Activated CD4-positive, alpha-beta T cell treated with anti-CD3 and anti-CD28 coated beads, Interleukin-2, amount 10 ng/mL, durations not matched to agents 7 days and 5 days (primary cell): ENCODE measurements around the gene KCNC3. TPM values are rescaled to one million over a fixed set of nuclear protein-coding genes. Genes with fewer than 3 reads are reported as not detected.
"Not testable (repeated sequence)": the region's sequence is repeated elsewhere in the genome, so short reads cannot be mapped to it uniquely, and the experiment has no call there.

Source experiments
- CTCF ChIA-PET: fragments of 350-600 bp; sonication (Branson Sonifier 250); formaldehyde crosslinking; loops from one replicate; lab custom pipeline; 2021; ENCODE audit warnings: antibody characterized with exemption; lab: Charles Lee
- POLR2A ChIA-PET: fragments of 350-600 bp; sonication (Branson Sonifier 250); formaldehyde crosslinking; loops from one replicate; lab custom pipeline; 2021; ENCODE audit warnings: antibody characterized with exemption; lab: Charles Lee
- DNase-seq: peaks from one replicate; pipeline ENCODE4 v3.0.0-alpha.2; 2020
- H3K27ac Mint-ChIP-seq: one replicate; pipeline ENCODE4 v1.8.0; 2021; ENCODE audit warnings: mild to moderate bottlenecking, moderate library complexity, mixed read lengths
- H3K27me3 Mint-ChIP-seq: one replicate; pipeline ENCODE4 v1.8.0; 2021; ENCODE audit warnings: mixed read lengths
- H3K36me3 Mint-ChIP-seq: one replicate; pipeline ENCODE4 v1.8.0; 2021; ENCODE audit warnings: low read depth, mixed read lengths
- H3K4me1 Mint-ChIP-seq: one replicate; pipeline ENCODE4 v1.8.0; 2021; ENCODE audit warnings: mixed read lengths
- H3K4me3 Mint-ChIP-seq: one replicate; pipeline ENCODE4 v1.8.0; 2021; ENCODE audit warnings: mild to moderate bottlenecking, moderate library complexity, mixed read lengths
- H3K9me3 Mint-ChIP-seq: one replicate; pipeline ENCODE4 v1.8.0; 2021; ENCODE audit warnings: mixed read lengths
- total RNA-seq, 2 experiments: library from RNA; stranded (reverse); gene quantifications; one replicate each; pipeline ENCODE4 v1.2.3, GENCODE V29; 2021

KCNC3 gene
- total RNA-seq, 2 experiments from 2014 or later: 3.4 to 4.1 TPM

DNA sequence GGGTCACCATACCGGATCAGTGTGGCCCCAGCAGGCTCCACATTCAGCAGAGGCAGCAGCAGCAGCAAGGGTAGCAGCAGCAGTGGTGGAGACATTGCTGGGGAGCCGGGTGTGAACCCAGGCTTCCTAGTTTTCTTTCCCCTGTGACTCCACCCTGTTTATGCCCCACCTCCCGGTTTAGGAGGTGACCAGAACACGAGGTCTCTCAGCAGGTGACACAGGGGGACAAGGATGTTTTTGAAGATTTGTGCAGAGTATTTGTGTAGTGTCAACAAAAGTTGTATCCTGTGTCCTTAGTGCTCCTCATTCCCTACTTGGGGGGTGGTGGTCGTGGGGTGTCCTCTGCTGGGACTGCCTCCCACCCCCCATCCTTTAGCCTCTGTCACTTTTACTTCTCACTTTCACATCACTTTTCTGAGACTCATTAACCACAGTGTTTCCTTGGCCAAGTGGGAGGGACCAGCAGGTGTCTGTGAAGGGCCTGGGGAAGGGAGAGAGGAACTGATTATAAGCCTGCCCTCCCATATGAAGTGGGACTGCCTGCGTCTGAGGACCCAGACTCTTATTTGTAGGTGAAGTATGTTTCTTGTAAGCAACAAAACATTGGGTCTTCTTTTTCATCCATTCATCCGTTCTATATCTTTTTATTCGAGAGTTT, 15.6 kb upstream of the KCNC3 start:
- H3K4me3 Mint-ChIP-seq: no peak overlapping the region
- no peaks in the 10 kb centered on the region for H3K27me3 Mint-ChIP-seq
- CTCF ChIA-PET: interaction anchor here (0.7 to 4.3 kb wide), 3 partner anchors 13 to 125 kb away, joined by 3 to 19 read pairs (median 3); partner anchors contain the start of gene KCNC3
- POLR2A ChIA-PET: no interaction called here
- H3K36me3 Mint-ChIP-seq: peaks cover 24% of the 10 kb centered on the region
- H3K4me1 Mint-ChIP-seq: peaks cover 29% of the 10 kb centered on the region
- H3K27ac Mint-ChIP-seq: no peak overlapping the region
- no peak for DNase-seq
- peaks cover 14% of the 10 kb centered on the region for H3K9me3 Mint-ChIP-seq

DNA sequence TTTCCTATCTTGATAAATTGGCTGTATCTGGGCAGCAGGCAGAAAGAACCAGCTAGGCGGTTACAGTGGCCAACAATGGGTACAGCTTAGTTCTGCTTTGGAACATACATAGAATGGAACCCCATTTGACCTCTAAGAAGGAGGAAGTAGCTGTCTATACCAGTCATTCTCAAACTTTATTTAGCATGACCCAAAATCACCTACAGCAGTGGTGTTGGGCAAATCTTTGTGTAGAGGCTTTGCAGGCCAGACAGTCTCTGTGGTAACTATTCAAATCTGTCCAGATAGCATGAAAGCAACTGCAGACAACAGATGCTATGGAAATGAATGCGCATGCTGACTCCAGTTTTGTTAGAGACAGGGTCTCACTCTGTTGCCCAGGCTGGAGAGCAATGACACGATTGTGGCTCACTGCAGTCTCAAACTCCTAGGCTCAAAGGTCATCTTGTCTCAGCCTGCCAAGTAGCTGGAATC, 12.0 kb upstream of the KCNC3 start:
- no peaks in the 10 kb centered on the region for H3K27me3 Mint-ChIP-seq
- ChIA-PET CTCF (interaction anchor here (0.6 to 4.3 kb wide), 3 partner anchors 13 to 423 kb away, joined by 3 to 19 read pairs (median 12); partner anchors contain the start of gene KCNC3), POLR2A (interaction anchor here (0.6 kb wide), 1 partner anchor 20 kb away, joined by 3 read pairs; no protein-coding TSS in a partner anchor)
- no peak for DNase-seq
- peaks cover 12% of the 10 kb centered on the region for H3K4me1 Mint-ChIP-seq
- H3K27ac Mint-ChIP-seq: no peak overlapping the region
- H3K9me3 Mint-ChIP-seq: peaks cover 13% of the 10 kb centered on the region
- H3K4me3 Mint-ChIP-seq: no peak overlapping the region
- H3K36me3 Mint-ChIP-seq: peaks cover 20% of the 10 kb centered on the region

DNA sequence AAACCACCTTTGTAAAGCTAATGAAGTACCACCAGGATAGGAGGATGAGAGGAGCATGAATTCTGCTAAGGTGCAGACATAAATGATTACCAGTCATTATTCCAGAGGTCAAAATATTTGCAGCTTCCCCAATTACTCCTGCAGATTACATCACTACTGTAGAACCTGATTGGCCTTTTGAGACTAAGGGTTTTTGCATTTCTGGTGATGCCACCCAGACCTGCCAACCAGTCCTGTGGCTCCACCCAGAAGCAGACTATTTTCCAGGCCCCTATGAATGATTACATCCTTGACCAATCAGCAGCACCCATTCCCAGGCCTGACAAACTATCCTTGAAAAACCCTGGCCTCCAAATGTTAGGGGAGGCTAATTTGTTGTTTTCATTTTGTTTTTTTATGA, 11.2 kb upstream of the KCNC3 start:
- ChIA-PET CTCF (interaction anchor here (2.5 to 4.3 kb wide), 2 partner anchors 12 to 17 kb away, joined by 12 to 19 read pairs; partner anchors contain the start of gene KCNC3), POLR2A (no interaction called here)
- Mint-ChIP-seq H3K27ac (no peak overlapping the region), H3K9me3 (peaks cover 11% of the 10 kb centered on the region), H3K36me3 (peaks cover 16% of the 10 kb centered on the region), H3K4me1 (peaks cover 16% of the 10 kb centered on the region), H3K4me3 (no peak overlapping the region), H3K27me3 (no peaks in the 10 kb centered on the region)
- DNase-seq: no peak

DNA sequence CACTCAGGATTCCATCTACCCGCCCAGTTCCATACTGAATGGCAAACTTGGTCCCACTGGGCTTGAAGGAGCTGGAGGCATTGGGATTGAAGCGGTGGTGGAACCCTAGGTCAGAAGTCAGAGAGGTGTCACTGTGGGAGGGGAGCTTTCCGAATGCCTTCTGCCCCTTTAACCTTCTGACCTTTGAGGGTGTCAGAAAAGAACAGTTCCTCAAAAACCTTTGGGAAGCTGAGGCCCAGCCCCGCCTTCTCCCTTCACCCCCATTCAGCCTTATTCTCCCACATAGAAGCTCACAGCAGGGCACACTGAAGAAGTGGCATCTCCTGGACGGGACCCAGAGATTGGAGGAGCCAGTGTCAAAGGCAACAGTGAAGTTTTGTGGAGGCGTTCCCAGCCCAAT, 7.9 kb upstream of the KCNC3 start:
- H3K4me3 Mint-ChIP-seq, POLR2A ChIA-PET, H3K27ac Mint-ChIP-seq, H3K36me3 Mint-ChIP-seq, H3K9me3 Mint-ChIP-seq, DNase-seq, H3K27me3 Mint-ChIP-seq: not testable (repeated sequence)
- CTCF ChIA-PET: interaction anchor here (0.5 to 4.2 kb wide), 3 partner anchors 15 to 137 kb away, joined by 3 to 16 read pairs (median 3); no protein-coding TSS in a partner anchor
- peaks cover 34% of the 10 kb centered on the region for H3K4me1 Mint-ChIP-seq

DNA sequence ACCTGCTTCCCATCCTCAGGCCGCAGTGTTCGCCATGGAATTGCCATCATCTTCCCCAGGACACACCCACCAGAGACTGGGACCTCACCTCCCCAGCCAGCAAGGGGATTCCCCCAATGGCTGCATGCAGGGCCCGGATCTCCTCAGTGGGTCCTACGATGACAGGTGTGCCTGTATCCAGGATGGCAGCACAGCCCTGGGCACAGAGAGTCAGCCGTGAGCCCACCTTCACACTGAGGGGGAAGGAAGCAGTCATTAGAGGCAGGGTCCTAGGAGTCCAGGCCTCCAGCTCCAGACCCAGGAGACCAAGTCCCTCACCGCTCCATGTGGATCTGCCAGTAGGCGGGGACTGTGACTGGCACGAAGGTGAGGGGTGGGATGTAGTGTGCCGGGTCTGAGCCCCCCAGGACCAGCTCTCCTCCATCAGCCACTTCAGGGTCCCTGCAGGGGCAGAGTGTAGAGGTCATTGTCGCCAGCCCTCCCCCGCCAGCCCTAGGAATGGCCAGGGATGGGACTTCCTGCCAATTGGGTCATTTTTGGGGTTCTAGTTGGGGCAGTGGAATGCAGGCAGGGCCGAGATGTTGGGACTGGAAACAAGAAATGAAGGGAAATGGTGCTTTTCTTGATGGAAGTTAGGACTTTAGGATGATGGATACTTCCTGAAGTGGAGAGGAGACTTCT, 5.7 kb upstream of the KCNC3 start:
- Mint-ChIP-seq H3K27me3 (peaks cover 4% of the 10 kb centered on the region), H3K36me3 (peaks cover 6% of the 10 kb centered on the region), H3K4me3 (peak overlapping the region; percentile 27), H3K4me1 (peaks cover 53% of the 10 kb centered on the region), H3K27ac (peak overlapping the region; percentile 62), H3K9me3 (peaks cover 5% of the 10 kb centered on the region)
- CTCF ChIA-PET: interaction anchor here (1.1 to 4.2 kb wide), 2 partner anchors 15 to 22 kb away, joined by 3 to 16 read pairs; no protein-coding TSS in a partner anchor
- DNase-seq: no peak
- POLR2A ChIA-PET: no interaction called here

DNA sequence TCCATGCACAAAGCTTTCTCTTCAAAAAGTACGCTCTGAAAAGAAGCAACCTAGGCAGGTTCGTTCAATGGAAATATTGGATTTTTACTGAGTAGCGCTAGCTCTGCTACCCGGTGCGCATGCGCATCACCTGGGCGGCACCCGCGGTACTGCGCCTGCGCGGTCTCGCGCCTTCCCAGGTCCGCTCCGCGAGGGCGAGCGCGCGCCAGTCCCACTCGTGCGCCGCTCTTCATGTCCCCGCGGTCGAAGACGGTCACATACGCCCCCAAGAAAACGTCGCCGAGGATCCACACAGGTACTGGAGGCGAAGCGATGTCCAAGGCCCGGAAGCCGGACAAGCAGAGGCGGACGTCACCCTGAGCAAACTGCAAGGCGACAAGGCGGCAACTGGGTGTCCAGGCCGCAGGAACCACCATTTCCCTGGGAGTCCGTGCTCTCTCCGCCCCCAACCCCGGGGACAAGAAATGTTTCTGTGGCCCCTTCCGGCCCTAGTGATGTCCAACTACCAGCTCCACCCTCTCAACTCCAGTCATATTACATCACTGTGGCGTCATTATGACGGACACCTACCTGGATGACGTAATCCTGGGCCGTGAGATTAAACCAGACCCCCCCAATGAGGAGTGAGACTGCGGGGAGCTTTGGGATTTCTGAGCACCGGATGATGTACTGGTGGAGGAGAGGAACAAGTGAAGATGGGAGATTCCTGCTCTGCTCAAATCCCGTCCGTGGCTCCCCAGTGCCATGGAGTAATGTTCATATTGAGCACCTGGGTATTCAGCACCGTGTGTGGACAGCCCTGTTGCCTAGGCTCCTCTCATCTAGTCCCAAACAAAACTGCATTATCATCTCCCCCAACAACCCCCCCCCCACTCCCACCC, 4.8 kb upstream of the KCNC3 start:
- Mint-ChIP-seq H3K27me3 (peaks cover 8% of the 10 kb centered on the region), H3K27ac (peak overlapping the region; percentile 99), H3K36me3 (peaks cover 10% of the 10 kb centered on the region), H3K4me1 (peaks cover 61% of the 10 kb centered on the region), H3K4me3 (peak overlapping the region; percentile 83), H3K9me3 (peaks cover 5% of the 10 kb centered on the region)
- peak; percentile 83 for DNase-seq
- ChIA-PET POLR2A (interaction anchor here (0.6 kb wide), 1 partner anchor 16 kb away, joined by 3 read pairs; no protein-coding TSS in a partner anchor), CTCF (interaction anchor here (0.9 to 2.1 kb wide), 4 partner anchors 8 to 24 kb away, joined by 3 to 10 read pairs (median 6); no protein-coding TSS in a partner anchor)

DNA sequence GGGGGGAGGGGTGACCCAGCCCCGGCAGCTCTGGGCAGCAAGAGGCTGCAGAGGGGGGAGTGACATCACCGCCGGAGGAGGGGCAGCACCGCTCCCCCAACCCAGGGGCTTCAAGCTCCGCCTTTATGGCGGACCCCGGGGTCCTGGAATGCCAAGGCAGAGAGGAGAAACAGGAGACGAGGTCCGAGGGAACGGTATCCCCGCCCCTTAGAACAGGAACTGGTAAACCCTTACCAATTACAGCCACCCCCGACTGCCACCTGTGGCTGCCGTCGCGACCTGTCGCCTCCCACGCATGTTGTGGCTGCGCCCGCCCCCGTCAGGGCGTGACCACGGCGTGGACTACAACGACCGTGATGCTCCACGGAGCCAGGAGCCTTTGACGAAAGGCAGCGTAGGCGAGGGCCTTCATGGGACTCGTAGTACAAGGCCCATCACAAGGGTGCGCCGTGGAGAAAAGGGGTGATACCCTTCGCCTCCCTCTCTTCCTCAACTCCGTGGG, 4.1 kb upstream of the KCNC3 start:
- DNase-seq: peak; percentile 96
- Mint-ChIP-seq H3K9me3 (peaks cover 5% of the 10 kb centered on the region), H3K4me3 (peak overlapping the region; percentile 83), H3K27ac (peak overlapping the region; percentile 99), H3K36me3 (peaks cover 10% of the 10 kb centered on the region), H3K27me3 (peaks cover 8% of the 10 kb centered on the region), H3K4me1 (peaks cover 61% of the 10 kb centered on the region)
- POLR2A ChIA-PET: no interaction called here
- CTCF ChIA-PET: interaction anchor here (0.6 to 2.1 kb wide), 5 partner anchors 9 to 24 kb away, joined by 3 to 10 read pairs (median 6); no protein-coding TSS in a partner anchor

DNA sequence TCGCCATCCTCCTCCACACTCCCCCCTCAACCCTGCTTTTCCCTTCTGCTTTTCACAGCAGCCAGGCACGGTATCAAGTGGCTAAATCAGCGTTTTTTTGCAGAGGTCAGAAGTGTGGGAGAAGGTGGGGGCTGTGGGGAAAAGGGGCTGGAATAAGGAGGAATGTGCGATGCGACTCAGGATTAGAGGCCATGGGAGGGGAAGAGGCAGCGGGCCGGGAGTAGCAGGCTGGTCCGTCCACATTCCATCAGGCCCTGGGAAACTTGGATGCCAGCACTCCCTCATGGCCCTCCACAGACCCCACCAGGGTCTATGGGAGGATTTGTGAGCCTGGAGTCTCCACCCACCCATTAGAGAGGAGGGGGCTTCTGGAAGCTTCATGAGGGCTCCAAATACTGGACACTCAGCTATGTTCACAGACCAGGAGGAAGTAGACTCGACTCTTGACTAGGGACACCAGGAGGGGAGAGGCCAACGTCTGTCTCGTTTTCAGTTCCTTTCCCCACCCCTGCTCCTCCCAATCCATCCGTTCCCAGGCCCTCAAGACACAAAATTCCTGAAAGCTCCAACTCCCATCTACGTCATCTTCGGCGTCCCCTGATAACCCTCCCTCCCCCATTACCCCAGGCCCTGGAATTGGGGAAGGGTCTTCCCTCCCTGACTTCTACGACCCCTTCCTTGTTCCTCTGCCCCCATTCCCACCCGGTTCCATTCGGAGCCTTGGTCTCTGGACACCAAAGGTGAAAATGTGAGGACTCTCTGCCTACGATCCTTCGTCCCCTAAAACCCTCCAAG, 3.3 kb upstream of the KCNC3 start:
- ChIA-PET CTCF (interaction anchor here (0.6 to 2.1 kb wide), 3 partner anchors 10 to 22 kb away, joined by 3 to 10 read pairs (median 7); no protein-coding TSS in a partner anchor), POLR2A (no interaction called here)
- H3K9me3 Mint-ChIP-seq: peaks cover 5% of the 10 kb centered on the region
- H3K4me3 Mint-ChIP-seq: peak overlapping the region; percentile 83
- no peak for DNase-seq
- H3K4me1 Mint-ChIP-seq: peaks cover 66% of the 10 kb centered on the region
- peaks cover 10% of the 10 kb centered on the region for H3K36me3 Mint-ChIP-seq
- H3K27ac Mint-ChIP-seq: peak overlapping the region; percentile 91
- H3K27me3 Mint-ChIP-seq: peaks cover 13% of the 10 kb centered on the region

DNA sequence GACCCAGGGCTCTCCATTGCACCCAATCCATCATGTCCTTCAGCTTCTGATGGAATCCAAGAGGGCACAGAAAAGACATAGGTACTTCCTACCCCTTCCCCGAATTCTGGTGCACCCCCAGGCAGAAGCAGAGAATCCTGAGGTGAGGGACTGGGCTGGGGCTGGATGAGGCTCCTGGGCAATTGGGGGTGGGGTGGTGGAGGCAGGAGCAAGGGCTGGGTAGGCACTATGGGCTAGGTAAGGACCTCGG, 2.7 kb upstream of the KCNC3 start:
- H3K36me3 Mint-ChIP-seq: peaks cover 14% of the 10 kb centered on the region
- peak overlapping the region; percentile 83 for H3K4me3 Mint-ChIP-seq
- H3K27me3 Mint-ChIP-seq: peaks cover 18% of the 10 kb centered on the region
- peaks cover 71% of the 10 kb centered on the region for H3K4me1 Mint-ChIP-seq
- peaks cover 8% of the 10 kb centered on the region for H3K9me3 Mint-ChIP-seq
- no peak for DNase-seq
- ChIA-PET POLR2A (no interaction called here), CTCF (no interaction called here)
- H3K27ac Mint-ChIP-seq: peak overlapping the region; percentile 91

DNA sequence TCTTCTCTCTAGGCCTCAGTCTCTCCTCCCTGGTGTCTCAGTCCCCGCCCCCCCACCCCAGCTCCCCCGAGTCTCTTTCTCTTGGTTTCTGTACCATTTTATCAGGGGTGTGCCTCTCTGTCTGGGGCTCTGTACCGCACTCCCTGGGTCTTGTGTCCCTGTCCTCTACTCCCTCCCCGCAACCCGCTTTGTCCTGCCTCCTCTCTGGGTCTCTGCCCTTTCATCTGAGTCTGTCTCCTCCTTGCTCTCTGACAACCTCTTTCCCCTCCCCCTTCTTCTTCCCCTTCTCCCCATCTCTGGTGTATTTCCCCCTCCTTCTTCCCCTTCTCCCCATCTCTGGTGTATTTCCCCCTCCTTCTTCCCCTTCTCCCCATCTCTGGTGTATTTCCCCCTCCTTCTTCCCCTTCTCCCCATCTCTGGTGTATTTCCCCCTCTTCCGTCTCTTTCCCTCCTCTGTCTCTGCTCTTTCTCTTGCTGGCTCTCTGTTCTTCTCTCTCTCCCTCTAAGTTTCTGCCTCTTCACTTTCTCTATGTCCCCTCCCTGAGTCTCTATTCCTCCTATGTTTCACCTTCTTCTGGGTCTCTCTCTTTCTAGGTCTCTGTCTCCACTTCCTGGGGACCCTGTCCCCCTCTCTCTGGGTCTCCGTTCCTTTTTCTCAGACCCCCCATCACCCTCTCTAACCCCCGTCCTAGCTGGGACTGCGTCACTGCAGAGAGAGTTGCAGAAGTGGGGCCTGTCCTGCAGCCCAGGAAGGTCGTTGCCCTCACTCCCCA, 2.2 kb upstream of the KCNC3 start:
- ChIA-PET POLR2A (no interaction called here), CTCF (no interaction called here)
- Mint-ChIP-seq H3K9me3 (peaks cover 9% of the 10 kb centered on the region), H3K36me3 (peaks cover 16% of the 10 kb centered on the region), H3K27ac (peak overlapping the region; percentile 91), H3K4me1 (peaks cover 76% of the 10 kb centered on the region), H3K27me3 (peaks cover 23% of the 10 kb centered on the region), H3K4me3 (peak overlapping the region; percentile 83)
- DNase-seq: peak; percentile 37
